Right lobe of liver (tissue), 4 donors: Measurements from ENCODE around the gene PLCL2.

Experiments used
- CTCF ChIP-seq, 4 donors: fragments of 200-600 bp in 3 of 4; fragments of 450-650 bp in 1 of 4; IDR thresholded peaks; one replicate each; pipeline versions ENCODE4 v1.5.1 to v1.8.0; 2016 to 2022; ENCODE audit warnings: antibody characterized with exemption in 4 of 4, mild to moderate bottlenecking in 2 of 4
- POLR2A ChIP-seq: fragments of 450-650 bp; IDR thresholded peaks from one replicate; pipeline ENCODE4 v1.6.1; 2017; ENCODE audit warnings: antibody characterized with exemption, mild to moderate bottlenecking
- donor health status: DM: no; HTN: no; CAD: no.
- donor health status: DM: no; HTN: no; CAD: no.
- donor health status: DM: no; HTN: yes; CAD: no.

- TF ChIP-seq CTCF (IDR thresholded peaks at IDR 0.05) (no peak), POLR2A (no peak)
Observed at GRCh38 chr3:17077606-17078005, 192.9 kb downstream of the PLCL2 start.
